Measurements from ENCODE around the gene SPATA19. TPM values are rescaled to one million over a fixed set of nuclear protein-coding genes. Genes with fewer than 3 reads are reported as not detected.

SPATA19 gene
- total and polyA plus RNA-seq, 4 donors, result not detected

GRCh38 chr11:133815636-133816035, 29.7 kb downstream of the SPATA19 start:
- Histone ChIP-seq H3K27me3 (ENCODE audit: control insufficient read depth in 4 of 4, insufficient read depth in 4 of 4, low read length in 3 of 4) (peaks cover 0 to 13% (median 2%) of the 10 kb centered on the region in 4 donors), H3K4me3 (ENCODE audit: low read depth in 1 of 3, low read length in 3 of 3) (no peak overlapping the region), H3K36me3 (ENCODE audit: control insufficient read depth in 4 of 4, insufficient read depth in 3 of 4, low read depth in 1 of 4, low read length in 3 of 4) (no peaks in the 10 kb centered on the region), H3K9ac (ENCODE audit: low read depth in 1 of 2, low read length in 2 of 2) (no peak overlapping the region), H3K4me1 (ENCODE audit: control insufficient read depth in 4 of 4, insufficient read depth in 4 of 4, low read length in 3 of 4) (no peaks in the 10 kb centered on the region), H3K9me3 (ENCODE audit: control insufficient read depth in 4 of 4, low read length in 3 of 4) (no peaks in the 10 kb centered on the region), H3K27ac (ENCODE audit: low read depth in 1 of 2, low read length in 2 of 2) (no peak overlapping the region)
- WGBS, result 42% methylated on average over 5 of the region's 5 CpGs
- no peak for DNase-seq (ENCODE audit: low spot score)
- TF ChIP-seq HNF4G (IDR thresholded peaks at IDR 0.05) (no peak), REST (IDR thresholded peaks at IDR 0.05) (no peak), FOXA2 (IDR thresholded peaks at IDR 0.05) (no peak), NR2F2 (IDR thresholded peaks at IDR 0.05) (no peak), HNF4A (conservative IDR thresholded peaks at IDR 0.05) (no peak), TAF1 (conservative IDR thresholded peaks at IDR 0.05) (no peak), RXRA (IDR thresholded peaks at IDR 0.05) (no peak), FOXA1 (IDR thresholded peaks at IDR 0.05) (no peak), GABPA (IDR thresholded peaks at IDR 0.05 in 1 of 2, conservative IDR thresholded peaks at IDR 0.05 in 1 of 2) (no peak)
- TF ChIP-seq, protein P1, sequence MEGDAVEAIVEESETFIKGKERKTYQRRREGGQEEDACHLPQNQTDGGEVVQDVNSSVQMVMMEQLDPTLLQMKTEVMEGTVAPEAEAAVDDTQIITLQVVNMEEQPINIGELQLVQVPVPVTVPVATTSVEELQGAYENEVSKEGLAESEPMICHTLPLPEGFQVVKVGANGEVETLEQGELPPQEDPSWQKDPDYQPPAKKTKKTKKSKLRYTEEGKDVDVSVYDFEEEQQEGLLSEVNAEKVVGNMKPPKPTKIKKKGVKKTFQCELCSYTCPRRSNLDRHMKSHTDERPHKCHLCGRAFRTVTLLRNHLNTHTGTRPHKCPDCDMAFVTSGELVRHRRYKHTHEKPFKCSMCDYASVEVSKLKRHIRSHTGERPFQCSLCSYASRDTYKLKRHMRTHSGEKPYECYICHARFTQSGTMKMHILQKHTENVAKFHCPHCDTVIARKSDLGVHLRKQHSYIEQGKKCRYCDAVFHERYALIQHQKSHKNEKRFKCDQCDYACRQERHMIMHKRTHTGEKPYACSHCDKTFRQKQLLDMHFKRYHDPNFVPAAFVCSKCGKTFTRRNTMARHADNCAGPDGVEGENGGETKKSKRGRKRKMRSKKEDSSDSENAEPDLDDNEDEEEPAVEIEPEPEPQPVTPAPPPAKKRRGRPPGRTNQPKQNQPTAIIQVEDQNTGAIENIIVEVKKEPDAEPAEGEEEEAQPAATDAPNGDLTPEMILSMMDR (IDR thresholded peaks at IDR 0.05; ENCODE audit: low read depth, low read length, missing input control), result no peak
- TF ChIP-seq, protein P2, sequence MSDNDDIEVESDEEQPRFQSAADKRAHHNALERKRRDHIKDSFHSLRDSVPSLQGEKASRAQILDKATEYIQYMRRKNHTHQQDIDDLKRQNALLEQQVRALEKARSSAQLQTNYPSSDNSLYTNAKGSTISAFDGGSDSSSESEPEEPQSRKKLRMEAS (IDR thresholded peaks at IDR 0.05), result no peak
- TF ChIP-seq, protein P3, sequence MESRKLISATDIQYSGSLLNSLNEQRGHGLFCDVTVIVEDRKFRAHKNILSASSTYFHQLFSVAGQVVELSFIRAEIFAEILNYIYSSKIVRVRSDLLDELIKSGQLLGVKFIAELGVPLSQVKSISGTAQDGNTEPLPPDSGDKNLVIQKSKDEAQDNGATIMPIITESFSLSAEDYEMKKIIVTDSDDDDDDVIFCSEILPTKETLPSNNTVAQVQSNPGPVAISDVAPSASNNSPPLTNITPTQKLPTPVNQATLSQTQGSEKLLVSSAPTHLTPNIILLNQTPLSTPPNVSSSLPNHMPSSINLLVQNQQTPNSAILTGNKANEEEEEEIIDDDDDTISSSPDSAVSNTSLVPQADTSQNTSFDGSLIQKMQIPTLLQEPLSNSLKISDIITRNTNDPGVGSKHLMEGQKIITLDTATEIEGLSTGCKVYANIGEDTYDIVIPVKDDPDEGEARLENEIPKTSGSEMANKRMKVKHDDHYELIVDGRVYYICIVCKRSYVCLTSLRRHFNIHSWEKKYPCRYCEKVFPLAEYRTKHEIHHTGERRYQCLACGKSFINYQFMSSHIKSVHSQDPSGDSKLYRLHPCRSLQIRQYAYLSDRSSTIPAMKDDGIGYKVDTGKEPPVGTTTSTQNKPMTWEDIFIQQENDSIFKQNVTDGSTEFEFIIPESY (IDR thresholded peaks at IDR 0.05), result no peak

- no peak overlapping the region for H3K27ac ChIP-seq (ENCODE audit: low read depth in 1 of 2, low read length in 2 of 2)
- no peak overlapping the region for H3K9ac ChIP-seq (ENCODE audit: low read depth in 1 of 2, low read length in 2 of 2)
- H3K4me1 ChIP-seq (ENCODE audit: control insufficient read depth in 4 of 4, insufficient read depth in 4 of 4, low read length in 3 of 4), result no peaks in the 10 kb centered on the region
- no peaks in the 10 kb centered on the region for H3K9me3 ChIP-seq (ENCODE audit: control insufficient read depth in 4 of 4, low read length in 3 of 4)
- H3K36me3 ChIP-seq (ENCODE audit: control insufficient read depth in 4 of 4, insufficient read depth in 3 of 4, low read depth in 1 of 4, low read length in 3 of 4), result no peaks in the 10 kb centered on the region
- TF ChIP-seq REST (IDR thresholded peaks at IDR 0.05), result no peak
- no peak for TF ChIP-seq RAD21 (IDR thresholded peaks at IDR 0.05)
- no peak for TF ChIP-seq FOXA1 (IDR thresholded peaks at IDR 0.05)
- no peak for TF ChIP-seq HNF4G (IDR thresholded peaks at IDR 0.05)
- no peak for TF ChIP-seq GABPA (IDR thresholded peaks at IDR 0.05 in 1 of 2, conservative IDR thresholded peaks at IDR 0.05 in 1 of 2)
- no peak for TF ChIP-seq JUND (IDR thresholded peaks at IDR 0.05)
- TF ChIP-seq SP1 (IDR thresholded peaks at IDR 0.05), result no peak
- TF ChIP-seq, protein P1 (IDR thresholded peaks at IDR 0.05; ENCODE audit: low read depth, low read length, missing input control), result no peak
- DNase-seq (ENCODE audit: low spot score), result no peak
- 63% methylated on average over 8 of the region's 8 CpGs for WGBS
- peaks cover 0 to 13% (median 2%) of the 10 kb centered on the region in 4 donors for H3K27me3 ChIP-seq (ENCODE audit: control insufficient read depth in 4 of 4, insufficient read depth in 4 of 4, low read length in 3 of 4)
- H3K4me3 ChIP-seq (ENCODE audit: low read depth in 1 of 3, low read length in 3 of 3), result no peak overlapping the region
Measured at GRCh38 chr11:133814588-133815100, 30.7 kb downstream of the SPATA19 start.

All from liver (tissue), 9 donors.